Measurements from ENCODE around the gene RANBP1.

DNA sequence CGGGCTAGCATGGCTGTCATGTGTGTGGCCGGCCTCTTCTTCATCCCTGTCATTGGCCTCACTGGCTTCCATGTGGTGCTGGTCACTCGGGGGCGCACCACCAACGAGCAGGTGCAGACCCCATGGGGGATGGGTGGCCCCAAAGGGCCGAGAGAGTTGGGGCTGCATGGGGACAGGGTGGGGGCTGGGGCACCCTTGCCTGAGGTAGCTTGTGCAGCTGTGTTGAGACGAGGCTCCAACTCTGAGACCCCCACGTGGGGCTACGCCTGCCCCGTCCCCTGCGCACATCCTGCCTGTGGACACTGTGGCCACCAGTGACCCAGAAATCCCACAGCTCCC is 24.2 kb downstream of the RANBP1 start:
- TF ChIP-seq EZH2phosphoT487 (IDR thresholded peaks at IDR 0.05; ENCODE audit: insufficient read depth, low read depth): no peak
- no peak for TF ChIP-seq EZH2 (IDR thresholded peaks at IDR 0.05; ENCODE audit: insufficient read depth, poor library complexity, severe bottlenecking)
